CD14-positive monocyte (primary cell): ENCODE results near the gene ARL3. TPM values are rescaled to one million over a fixed set of nuclear protein-coding genes. Genes with fewer than 3 reads are reported as not detected.
A peak's percentile ranks its signal among the peaks of the same experiment; 100 is the strongest.

Experiments
- DNase-seq, 3 donors: peaks; one replicate each; pipeline ENCODE4 v3.0.0-alpha.2; 2011 to 2022
- H2AFZ ChIP-seq: 2 replicates; pipeline ENCODE4 v1.6.0; 2012; ENCODE audit warnings: mild to moderate bottlenecking, low read depth, low read length, inconsistent platforms; ENCODE audit not compliant: insufficient read depth, poor library complexity, severe bottlenecking
- H3K27ac ChIP-seq, 2 donors: 1 replicate in 1 of 2; 2 replicates in 1 of 2; pipeline ENCODE4 v1.5.1; 2012 to 2013; ENCODE audit warnings: low read length in 2 of 2, control low read depth in 1 of 2, inconsistent platforms in 1 of 2, low read depth in 1 of 2, mild to moderate bottlenecking in 1 of 2
- H3K27me3 ChIP-seq, 2 donors: one replicate each; pipeline versions ENCODE4 v1.6.0 to v1.6.1; 2011 to 2013; ENCODE audit warnings: low read length in 2 of 2; ENCODE audit not compliant: control insufficient read depth in 2 of 2, insufficient read depth in 2 of 2
- H3K36me3 ChIP-seq, 2 donors: replicated peaks in 1 of 2; 1 replicate in 1 of 2; 2 replicates in 1 of 2; pipeline versions ENCODE4 v1.5.1 to v1.6.1; 2012 to 2013; ENCODE audit warnings: low read length in 2 of 2, control low read depth in 1 of 2, inconsistent platforms in 1 of 2, mild to moderate bottlenecking in 1 of 2; ENCODE audit not compliant: insufficient read depth in 2 of 2, control insufficient read depth in 1 of 2
- H3K4me1 ChIP-seq, 2 donors: 1 replicate in 1 of 2; 2 replicates in 1 of 2; pipeline versions ENCODE4 v1.5.1 to v1.6.1; 2012 to 2013; ENCODE audit warnings: low read length in 2 of 2, control low read depth in 1 of 2, inconsistent platforms in 1 of 2, mild to moderate bottlenecking in 1 of 2, moderate library complexity in 1 of 2; ENCODE audit not compliant: insufficient read depth in 2 of 2, control insufficient read depth in 1 of 2
- H3K4me2 ChIP-seq: replicated peaks from 2 replicates; pipeline ENCODE3; 2012; ENCODE audit warnings: low read length, moderate library complexity, mild to moderate bottlenecking; ENCODE audit not compliant: poor library complexity, severe bottlenecking; ENCODE audit errors: extremely low read depth
- H3K4me3 ChIP-seq, 3 experiments: fragments of 200-600 bp in 1 of 3; sonication (generic) in 1 of 3; replicated peaks in 1 of 3; 1 replicate in 2 of 3; 2 replicates in 1 of 3; pipeline ENCODE4 v1.5.1; 2011 to 2013; ENCODE audit warnings: low read length in 3 of 3, mild to moderate bottlenecking in 3 of 3, control low read depth in 2 of 3, low read depth in 2 of 3, inconsistent platforms in 1 of 3, moderate library complexity in 1 of 3
- H3K79me2 ChIP-seq: 2 replicates; pipeline ENCODE4 v1.6.0; 2012; ENCODE audit warnings: mild to moderate bottlenecking, control low read depth, inconsistent platforms, low read length, moderate library complexity; ENCODE audit not compliant: insufficient read depth
- H3K9ac ChIP-seq: 2 replicates; pipeline ENCODE4 v1.6.0; 2017; ENCODE audit warnings: low read length, mild to moderate bottlenecking; ENCODE audit not compliant: insufficient read depth, poor library complexity, severe bottlenecking
- H3K9me3 ChIP-seq, 2 donors: replicated peaks in 1 of 2; 1 replicate in 1 of 2; 2 replicates in 1 of 2; pipeline versions ENCODE4 v1.5.1 to v1.6.1; 2012 to 2013; ENCODE audit warnings: low read length in 2 of 2, control low read depth in 1 of 2; ENCODE audit not compliant: control insufficient read depth in 1 of 2, insufficient read depth in 1 of 2
- H4K20me1 ChIP-seq: 2 replicates; pipeline ENCODE4 v1.6.0; 2012; ENCODE audit warnings: mild to moderate bottlenecking, low read length, control low read depth, moderate library complexity; ENCODE audit not compliant: insufficient read depth
- H3K27ac Mint-ChIP-seq, 7 donors: one replicate each; pipeline ENCODE4 v1.8.0; 2020; ENCODE audit warnings: mild to moderate bottlenecking in 7 of 7, mixed read lengths in 7 of 7, moderate library complexity in 6 of 7, inconsistent platforms in 2 of 7
- H3K27me3 Mint-ChIP-seq, 3 donors: one replicate each; pipeline ENCODE4 v1.8.0; 2021 to 2022; ENCODE audit warnings: low read depth in 3 of 3, mild to moderate bottlenecking in 3 of 3, mixed read lengths in 3 of 3, moderate library complexity in 3 of 3, inconsistent platforms in 1 of 3
- H3K36me3 Mint-ChIP-seq, 2 donors: one replicate each; pipeline ENCODE4 v1.8.0; 2020; ENCODE audit warnings: mixed read lengths in 2 of 2, inconsistent platforms in 1 of 2, mild to moderate bottlenecking in 1 of 2
- H3K4me1 Mint-ChIP-seq: one replicate; pipeline ENCODE4 v1.8.0; 2020; ENCODE audit warnings: mild to moderate bottlenecking, mixed read lengths
- H3K4me3 Mint-ChIP-seq, 2 donors: one replicate each; pipeline ENCODE4 v1.8.0; 2020; ENCODE audit warnings: mild to moderate bottlenecking in 2 of 2, mixed read lengths in 2 of 2, moderate library complexity in 1 of 2
- H3K9me3 Mint-ChIP-seq, 7 donors: one replicate each; pipeline ENCODE4 v1.8.0; 2020 to 2022; ENCODE audit warnings: mixed read lengths in 7 of 7, mild to moderate bottlenecking in 6 of 7, moderate library complexity in 6 of 7, inconsistent platforms in 2 of 7
- WGBS: methylation state at CpG from one replicate; pipeline ENCODE4 v1.1.5; 2013; ENCODE audit warnings: missing lambda C conversion rate; ENCODE audit not compliant: insufficient coverage; 5-methylcytosine and 5-hydroxymethylcytosine counted together
- intact Hi-C, 2 donors: fragments of 100-400 bp; cut with micrococcal nuclease; formaldehyde crosslinking; loops; one replicate each; pipeline versions ENCODE4 v1.15.0 to v1.15.1; 2023
- polyA minus RNA-seq: library from RNA; depleted of rRNA, polyadenylated mRNA; stranded (reverse); fragments of >200 nt; gene quantifications from 2 replicates; pipeline ENCODE4 v1.2.3, GENCODE V29; 2012
- polyA plus RNA-seq, 3 donors: library from polyadenylated mRNA; depleted of rRNA in 1 of 3; unstranded in 2 of 3; stranded (reverse) in 1 of 3; fragments of 300-500 nt in 2 of 3; fragments of >200 nt in 1 of 3; fragmentation: Illumina TruSeq in 2 of 3; gene quantifications; 1 replicate in 2 of 3; 2 replicates in 1 of 3; pipeline ENCODE4 v1.2.3, GENCODE V29; 2012 to 2021
- total RNA-seq, 12 experiments: library from RNA in 1 of 12; stranded (reverse) in 1 of 12; fragments of 120-200 nt in 1 of 12; gene quantifications; one replicate each; pipeline ENCODE4 v1.2.4 and lab custom pipeline; 2013 to 2026; ENCODE audit warnings: mixed read lengths in 6 of 12, inconsistent platforms in 1 of 12
- TF ChIP-seq, protein P1 (sequence below): fragments of 200-600 bp; IDR thresholded peaks from one replicate; pipeline ENCODE4 v1.8.0; 2022; ENCODE audit warnings: antibody characterized with exemption, mild to moderate bottlenecking

Gene ARL3
- total RNA-seq (2013) = 2.9 TPM
- polyA plus RNA-seq = 1 to 10 TPM; 2.8 to 6.3 (median 6.0) TPM
- 0.97 and 1.4 TPM in 2 replicates for polyA minus RNA-seq
- 0.59 to 7.2 (median 3.8) reads per million in 11 experiments for total RNA-seq (lab: John Stamatoyannopoulos, UW)

GRCh38 chr10:102713814-102714620 lies at the start of gene ARL3:
TSS of gene ARL3 (minus strand) at chr10:102714397. CDS start at chr10:102714275, 122 bp downstream.
- Histone ChIP-seq H3K79me2 (peaks cover 39% of the 10 kb centered on the region), H3K4me3 (peak within 1 kb of the TSS; percentile 84 to 98 (median 89)), H4K20me1 (no peaks in the 10 kb centered on the region), H3K4me2 (peak within 1 kb of the TSS; percentile 85), H3K9me3 (no peaks in the 10 kb centered on the region), H3K27me3 (no peaks in the 10 kb centered on the region), H3K36me3 (no peaks in the 10 kb centered on the region), H3K27ac (peak within 1 kb of the TSS; percentile 79 to 95), H2AFZ (peak within 1 kb of the TSS; percentile 99), H3K4me1 (peaks cover 14 to 27% of the 10 kb centered on the region in 2 donors), H3K9ac (peak within 1 kb of the TSS; percentile 96)
- intact Hi-C loops = loop anchor here in 1 of 2 donors (5.0 kb wide), 1 partner anchor 67 kb away; no protein-coding TSS in a partner anchor
- DNase-seq = peak; percentile 95 to 98 (median 96)
- H3K9me3 Mint-ChIP-seq = peaks cover 0 to 1% (median 0%) of the 10 kb centered on the region in 7 donors
- no peaks in the 10 kb centered on the region for H3K36me3 Mint-ChIP-seq
- H3K27ac Mint-ChIP-seq = peak within 1 kb of the TSS; percentile 65 to 94 (median 93)
- peak within 1 kb of the TSS; percentile 98 for H3K4me3 Mint-ChIP-seq
- peaks cover 0 to 3% (median 2%) of the 10 kb centered on the region in 3 donors for H3K27me3 Mint-ChIP-seq
- under 1% methylated on average over 62 of the region's 62 CpGs for WGBS
- TF ChIP-seq, protein P1, sequence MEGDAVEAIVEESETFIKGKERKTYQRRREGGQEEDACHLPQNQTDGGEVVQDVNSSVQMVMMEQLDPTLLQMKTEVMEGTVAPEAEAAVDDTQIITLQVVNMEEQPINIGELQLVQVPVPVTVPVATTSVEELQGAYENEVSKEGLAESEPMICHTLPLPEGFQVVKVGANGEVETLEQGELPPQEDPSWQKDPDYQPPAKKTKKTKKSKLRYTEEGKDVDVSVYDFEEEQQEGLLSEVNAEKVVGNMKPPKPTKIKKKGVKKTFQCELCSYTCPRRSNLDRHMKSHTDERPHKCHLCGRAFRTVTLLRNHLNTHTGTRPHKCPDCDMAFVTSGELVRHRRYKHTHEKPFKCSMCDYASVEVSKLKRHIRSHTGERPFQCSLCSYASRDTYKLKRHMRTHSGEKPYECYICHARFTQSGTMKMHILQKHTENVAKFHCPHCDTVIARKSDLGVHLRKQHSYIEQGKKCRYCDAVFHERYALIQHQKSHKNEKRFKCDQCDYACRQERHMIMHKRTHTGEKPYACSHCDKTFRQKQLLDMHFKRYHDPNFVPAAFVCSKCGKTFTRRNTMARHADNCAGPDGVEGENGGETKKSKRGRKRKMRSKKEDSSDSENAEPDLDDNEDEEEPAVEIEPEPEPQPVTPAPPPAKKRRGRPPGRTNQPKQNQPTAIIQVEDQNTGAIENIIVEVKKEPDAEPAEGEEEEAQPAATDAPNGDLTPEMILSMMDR = peak; percentile 73
- peaks cover 29% of the 10 kb centered on the region for H3K4me1 Mint-ChIP-seq

DNA sequence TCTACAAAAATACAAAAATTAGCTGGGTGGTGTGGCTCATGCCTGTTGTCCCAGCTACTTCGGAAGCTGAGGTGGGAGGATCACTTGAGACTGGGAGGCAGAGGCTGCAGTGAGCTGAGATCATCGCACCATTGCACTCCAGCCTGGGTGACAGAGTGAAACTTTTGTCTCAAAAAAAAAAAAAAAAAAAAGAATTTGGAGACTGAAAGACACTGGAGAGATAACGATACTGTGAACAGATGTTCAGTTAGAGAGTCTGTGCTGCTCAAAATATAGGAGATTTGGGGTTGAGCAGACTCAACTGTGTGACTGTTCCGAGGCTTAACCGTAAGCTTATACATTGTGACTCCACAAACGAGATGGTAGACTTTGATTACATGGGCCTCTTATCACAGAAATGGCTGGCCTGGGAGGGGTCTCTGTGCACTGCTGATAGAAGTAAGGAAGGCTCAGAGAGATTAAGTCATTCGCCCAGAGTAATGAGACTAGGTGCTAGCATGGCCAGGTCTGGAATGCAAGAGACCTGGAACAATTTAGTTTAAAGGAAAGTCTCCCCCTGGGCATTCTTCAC lies 48.9 kb upstream of the ARL3 start:
- DNase-seq = no peak
- Mint-ChIP-seq H3K4me1 (peaks cover 15% of the 10 kb centered on the region), H3K27ac (peak overlapping the region in 3 of 7 donors; percentile 12 to 46 (median 16)), H3K4me3 (no peak overlapping the region), H3K27me3 (peaks cover 0 to 2% (median 0%) of the 10 kb centered on the region in 3 donors), H3K9me3 (peaks cover 0 to 4% (median 0%) of the 10 kb centered on the region in 7 donors), H3K36me3 (peaks cover 50 to 67% of the 10 kb centered on the region in 2 donors)
- no peaks in the 10 kb centered on the region for H3K4me1 ChIP-seq
- intact Hi-C loops = no loop called here
- no peaks in the 10 kb centered on the region for H3K27me3 ChIP-seq
- TF ChIP-seq, protein P1 = no peak
- H2AFZ ChIP-seq = no peak overlapping the region
- H3K9ac ChIP-seq = no peak overlapping the region
- H3K79me2 ChIP-seq = peaks cover 65% of the 10 kb centered on the region
- H4K20me1 ChIP-seq = peaks cover 85% of the 10 kb centered on the region
- 100% methylated on average over 5 of the region's 7 CpGs for whole genome bisulfite sequencing
- no peak overlapping the region for H3K27ac ChIP-seq
- no peak overlapping the region for H3K4me3 ChIP-seq
- peaks cover 23 to 46% of the 10 kb centered on the region in 2 donors for H3K36me3 ChIP-seq
- H3K9me3 ChIP-seq = no peaks in the 10 kb centered on the region
- H3K4me2 ChIP-seq = no peak overlapping the region
